ENCODE data around the gene TMEM184A.

Gene TMEM184A

GRCh38 chr7:1549357-1550004 lies 6.5 kb downstream of the TMEM184A start:
- no peak overlapping the region for H2AK5ac ChIP-seq (ENCODE audit: low read length)
- no peaks in the 10 kb centered on the region for H3K79me2 ChIP-seq (ENCODE audit: control insufficient read depth, insufficient read depth, low read length)
- no peak overlapping the region for H4K8ac ChIP-seq (ENCODE audit: low read depth, low read length)
- no peak overlapping the region for H3K23ac ChIP-seq (ENCODE audit: low read length)
- H3K36me3 ChIP-seq (ENCODE audit: control insufficient read depth, insufficient read depth, low read length): no peaks in the 10 kb centered on the region
- no peak overlapping the region for H3K4ac ChIP-seq (ENCODE audit: low read depth, low read length)
- no peak overlapping the region for H4K5ac ChIP-seq (ENCODE audit: low read length)
- no peak overlapping the region for H3K4me2 ChIP-seq (ENCODE audit: low read length)
- H2BK120ac ChIP-seq (ENCODE audit: low read depth, low read length): no peak overlapping the region
- no peak overlapping the region for H3K4me3 ChIP-seq (ENCODE audit: low read length)
- H3K27me3 ChIP-seq (ENCODE audit: insufficient read depth, low read length, poor library complexity): no peaks in the 10 kb centered on the region
- no peaks in the 10 kb centered on the region for H3K4me1 ChIP-seq (ENCODE audit: control insufficient read depth, low read depth, low read length)
- no peaks in the 10 kb centered on the region for H3K79me1 ChIP-seq (ENCODE audit: low read length)
- no peak overlapping the region for H2BK5ac ChIP-seq (ENCODE audit: low read length)
- DNase-seq: no peak
- WGBS (ENCODE audit: extremely low coverage, insufficient coverage, low lambda C conversion rate): no CpG with 5 or more reads among the region's 27 CpGs
- H3K18ac ChIP-seq (ENCODE audit: low read length): no peak overlapping the region
- no peak overlapping the region for H3K9ac ChIP-seq (ENCODE audit: low read length)
- no peak overlapping the region for H3K56ac ChIP-seq (ENCODE audit: low read length)
- H2BK15ac ChIP-seq (replicated peaks; ENCODE audit: low read depth): no peak overlapping the region
- H3K27ac ChIP-seq (ENCODE audit: low read depth, low read length): no peak overlapping the region

GRCh38 chr7:1548944-1549343 lies 7.1 kb downstream of the TMEM184A start:
- Histone ChIP-seq H3K18ac (ENCODE audit: low read length) (no peak overlapping the region), H4K5ac (ENCODE audit: low read length) (no peak overlapping the region), H2BK120ac (ENCODE audit: low read depth, low read length) (no peak overlapping the region), H3K23ac (ENCODE audit: low read length) (no peak overlapping the region), H3K56ac (ENCODE audit: low read length) (no peak overlapping the region), H4K8ac (ENCODE audit: low read depth, low read length) (no peak overlapping the region), H3K4ac (ENCODE audit: low read depth, low read length) (no peak overlapping the region), H3K27me3 (ENCODE audit: insufficient read depth, low read length, poor library complexity) (no peaks in the 10 kb centered on the region), H3K4me2 (ENCODE audit: low read length) (no peak overlapping the region), H2AK5ac (ENCODE audit: low read length) (no peak overlapping the region), H3K9ac (ENCODE audit: low read length) (no peak overlapping the region), H2BK5ac (ENCODE audit: low read length) (no peak overlapping the region), H3K27ac (ENCODE audit: low read depth, low read length) (no peak overlapping the region), H2BK15ac (replicated peaks; ENCODE audit: low read depth) (no peak overlapping the region), H3K79me2 (ENCODE audit: control insufficient read depth, insufficient read depth, low read length) (no peaks in the 10 kb centered on the region), H3K36me3 (ENCODE audit: control insufficient read depth, insufficient read depth, low read length) (no peaks in the 10 kb centered on the region), H3K79me1 (ENCODE audit: low read length) (no peaks in the 10 kb centered on the region), H3K4me1 (ENCODE audit: control insufficient read depth, low read depth, low read length) (no peaks in the 10 kb centered on the region), H3K4me3 (ENCODE audit: low read length) (no peak overlapping the region)
- no peak for DNase-seq
- no CpG with 5 or more reads among the region's 14 CpGs for WGBS (ENCODE audit: extremely low coverage, insufficient coverage, low lambda C conversion rate)

- H4K5ac ChIP-seq (ENCODE audit: low read length): no peak overlapping the region
- no peaks in the 10 kb centered on the region for H3K79me2 ChIP-seq (ENCODE audit: control insufficient read depth, insufficient read depth, low read length)
- no peak overlapping the region for H3K4me2 ChIP-seq (ENCODE audit: low read length)
- H3K27ac ChIP-seq (ENCODE audit: low read depth, low read length): no peak overlapping the region
- no peak overlapping the region for H2AK5ac ChIP-seq (ENCODE audit: low read length)
- no peaks in the 10 kb centered on the region for H3K4me1 ChIP-seq (ENCODE audit: control insufficient read depth, low read depth, low read length)
- no peaks in the 10 kb centered on the region for H3K79me1 ChIP-seq (ENCODE audit: low read length)
- H4K8ac ChIP-seq (ENCODE audit: low read depth, low read length): no peak overlapping the region
- H3K56ac ChIP-seq (ENCODE audit: low read length): no peak overlapping the region
- H3K9ac ChIP-seq (ENCODE audit: low read length): no peak overlapping the region
- no peak overlapping the region for H3K4me3 ChIP-seq (ENCODE audit: low read length)
- H3K27me3 ChIP-seq (ENCODE audit: insufficient read depth, low read length, poor library complexity): no peaks in the 10 kb centered on the region
- no peak overlapping the region for H2BK15ac ChIP-seq (replicated peaks; ENCODE audit: low read depth)
- H2BK120ac ChIP-seq (ENCODE audit: low read depth, low read length): no peak overlapping the region
- H3K23ac ChIP-seq (ENCODE audit: low read length): no peak overlapping the region
- no peak for DNase-seq
- WGBS (ENCODE audit: extremely low coverage, insufficient coverage, low lambda C conversion rate): no CpG with 5 or more reads among the region's 17 CpGs
- H3K4ac ChIP-seq (ENCODE audit: low read depth, low read length): no peak overlapping the region
- H2BK5ac ChIP-seq (ENCODE audit: low read length): no peak overlapping the region
- H3K36me3 ChIP-seq (ENCODE audit: control insufficient read depth, insufficient read depth, low read length): no peaks in the 10 kb centered on the region
- H3K18ac ChIP-seq (ENCODE audit: low read length): no peak overlapping the region
These were observed 7.6 kb downstream of the TMEM184A start for GRCh38 chr7:1548438-1548831.

DNA sequence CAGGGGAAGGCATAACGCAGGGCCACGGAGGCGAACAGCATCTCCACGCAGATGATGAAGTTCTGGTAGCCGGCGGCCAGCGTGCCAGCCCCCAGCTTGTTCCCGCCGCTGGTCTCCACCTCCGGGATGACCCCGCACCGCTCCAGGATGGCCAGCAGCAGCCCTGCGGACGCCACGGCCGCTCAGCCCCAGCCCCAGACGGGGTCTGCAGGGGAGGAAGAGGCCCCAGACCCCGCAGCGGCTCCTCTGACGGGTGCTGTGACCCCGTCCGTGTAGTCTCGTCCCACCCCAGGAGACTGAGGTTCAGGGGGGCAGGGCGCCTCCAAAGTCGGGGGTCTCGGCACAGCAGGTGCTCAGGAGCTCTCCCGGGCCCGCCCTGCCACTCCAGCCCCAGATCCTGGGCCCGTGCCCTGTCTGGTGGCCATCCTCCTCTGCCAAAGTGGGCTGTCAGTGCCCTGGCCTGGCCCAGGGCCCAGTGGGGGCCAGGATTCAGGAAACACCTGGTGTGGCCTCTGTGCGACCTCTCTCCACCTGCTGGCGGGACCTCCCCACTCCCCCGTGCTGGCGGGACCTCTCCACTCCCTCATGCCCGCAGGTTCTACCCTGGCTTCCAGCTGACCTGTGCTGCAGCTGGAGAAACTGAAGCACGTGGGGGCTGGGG lies 8.1 kb downstream of the TMEM184A start:
- WGBS (ENCODE audit: extremely low coverage, insufficient coverage, low lambda C conversion rate): no CpG with 5 or more reads among the region's 35 CpGs
- Histone ChIP-seq H3K79me2 (ENCODE audit: control insufficient read depth, insufficient read depth, low read length) (no peaks in the 10 kb centered on the region), H3K4me3 (ENCODE audit: low read length) (no peak overlapping the region)

GRCh38 chr7:1546909-1547776 lies 8.9 kb downstream of the TMEM184A start:
- Histone ChIP-seq H3K56ac (ENCODE audit: low read length) (no peak overlapping the region), H3K4me2 (ENCODE audit: low read length) (no peak overlapping the region), H2BK15ac (replicated peaks; ENCODE audit: low read depth) (no peak overlapping the region), H3K23ac (ENCODE audit: low read length) (no peak overlapping the region), H2BK5ac (ENCODE audit: low read length) (no peak overlapping the region), H3K4me1 (ENCODE audit: control insufficient read depth, low read depth, low read length) (no peaks in the 10 kb centered on the region), H3K36me3 (ENCODE audit: control insufficient read depth, insufficient read depth, low read length) (no peaks in the 10 kb centered on the region), H4K8ac (ENCODE audit: low read depth, low read length) (no peak overlapping the region), H2BK120ac (ENCODE audit: low read depth, low read length) (no peak overlapping the region), H3K27me3 (ENCODE audit: insufficient read depth, low read length, poor library complexity) (no peaks in the 10 kb centered on the region), H3K79me2 (ENCODE audit: control insufficient read depth, insufficient read depth, low read length) (no peaks in the 10 kb centered on the region), H3K27ac (ENCODE audit: low read depth, low read length) (no peak overlapping the region), H3K79me1 (ENCODE audit: low read length) (no peaks in the 10 kb centered on the region), H4K5ac (ENCODE audit: low read length) (no peak overlapping the region), H2AK5ac (ENCODE audit: low read length) (no peak overlapping the region), H3K4me3 (ENCODE audit: low read length) (no peak overlapping the region), H3K4ac (ENCODE audit: low read depth, low read length) (no peak overlapping the region), H3K18ac (ENCODE audit: low read length) (no peak overlapping the region), H3K9ac (ENCODE audit: low read length) (no peak overlapping the region)
- no CpG with 5 or more reads among the region's 41 CpGs for WGBS (ENCODE audit: extremely low coverage, insufficient coverage, low lambda C conversion rate)
- DNase-seq: no peak

More for the DNA sequence above, 8.1 kb downstream of the TMEM184A start:
- Histone ChIP-seq H3K23ac (ENCODE audit: low read length) (no peak overlapping the region), H3K4me1 (ENCODE audit: control insufficient read depth, low read depth, low read length) (no peaks in the 10 kb centered on the region), H4K5ac (ENCODE audit: low read length) (no peak overlapping the region), H3K27ac (ENCODE audit: low read depth, low read length) (no peak overlapping the region), H2BK15ac (replicated peaks; ENCODE audit: low read depth) (no peak overlapping the region), H3K4me2 (ENCODE audit: low read length) (no peak overlapping the region), H3K36me3 (ENCODE audit: control insufficient read depth, insufficient read depth, low read length) (no peaks in the 10 kb centered on the region), H3K27me3 (ENCODE audit: insufficient read depth, low read length, poor library complexity) (no peaks in the 10 kb centered on the region), H3K4ac (ENCODE audit: low read depth, low read length) (no peak overlapping the region), H2BK5ac (ENCODE audit: low read length) (no peak overlapping the region), H2BK120ac (ENCODE audit: low read depth, low read length) (no peak overlapping the region), H3K79me1 (ENCODE audit: low read length) (no peaks in the 10 kb centered on the region), H3K9ac (ENCODE audit: low read length) (no peak overlapping the region), H4K8ac (ENCODE audit: low read depth, low read length) (no peak overlapping the region), H3K18ac (ENCODE audit: low read length) (no peak overlapping the region), H2AK5ac (ENCODE audit: low read length) (no peak overlapping the region), H3K56ac (ENCODE audit: low read length) (no peak overlapping the region)
- DNase-seq: no peak
